ENCODE measurements around the gene TMEM37. TPM values are rescaled to one million over a fixed set of nuclear protein-coding genes. Genes with fewer than 3 reads are reported as not detected.

The TMEM37 gene
- total RNA-seq, 1 experiment from 2014 or later = 4.2 TPM

DNA sequence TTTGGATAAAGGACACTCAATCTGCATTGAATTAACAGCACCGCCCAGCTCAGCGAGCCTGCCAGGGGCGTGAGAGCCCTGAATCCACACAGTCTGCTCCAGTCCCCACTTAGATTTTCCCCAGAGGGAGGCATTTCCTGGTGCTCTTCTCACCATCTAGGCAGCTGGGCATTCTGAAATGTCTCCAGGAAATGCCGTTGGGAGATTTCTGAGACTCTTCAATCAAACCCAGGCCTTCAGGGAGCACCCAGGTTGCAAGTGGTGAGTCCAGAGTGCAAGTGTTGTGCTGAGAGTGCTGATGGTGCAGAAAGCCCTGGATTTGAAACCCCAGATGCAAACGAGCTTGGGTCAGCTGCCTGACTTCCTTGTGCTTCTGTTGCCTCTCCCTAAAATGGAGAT is 23.4 kb upstream of the TMEM37 start:
- no peak overlapping the region for H2AK5ac ChIP-seq (ENCODE audit: insufficient read length, low read length)
- H2BK20ac ChIP-seq (ENCODE audit: low read depth, low read length, poor library complexity, severe bottlenecking) = no peak overlapping the region
- no peaks in the 10 kb centered on the region; the same call in 1 of the 2 replicates for H3K4me1 ChIP-seq (ENCODE audit: insufficient read depth, low read length)
- no peak overlapping the region for H3K27ac ChIP-seq (ENCODE audit: insufficient read length, low read depth, low read length)
- H3K79me2 ChIP-seq (ENCODE audit: insufficient read depth, low read length) = no peaks in the 10 kb centered on the region
- no peak overlapping the region for H3K4me3 Mint-ChIP-seq
- H3K23ac ChIP-seq (ENCODE audit: insufficient read length, low read depth, low read length) = no peak overlapping the region
- peaks cover 2 to 7% of the 10 kb centered on the region in 2 experiments; a peak in 3 of 5 replicates for H3K9me3 Mint-ChIP-seq
- H3K4me1 Mint-ChIP-seq = peaks cover 5 to 6% of the 10 kb centered on the region in 2 experiments; a peak in 2 of 4 replicates
- no peaks in the 10 kb centered on the region for H3K79me1 ChIP-seq (ENCODE audit: insufficient read depth, low read depth, low read length, poor library complexity, severe bottlenecking)
- H4K91ac ChIP-seq (ENCODE audit: insufficient read length, low read depth, low read length) = no peak overlapping the region
- no peak overlapping the region for H2BK5ac ChIP-seq (ENCODE audit: insufficient read length, low read length)
- H3K14ac ChIP-seq (ENCODE audit: insufficient read depth, low read length) = no peak overlapping the region
- no peaks in the 10 kb centered on the region for H3K9me3 ChIP-seq (ENCODE audit: control insufficient read depth, low read depth, low read length)
- H3K18ac ChIP-seq (ENCODE audit: insufficient read length, low read depth, low read length) = no peak overlapping the region
- no peak overlapping the region for H3K4me2 ChIP-seq (ENCODE audit: insufficient read depth, insufficient read length, low read length)
- H2AFZ ChIP-seq (ENCODE audit: low read length) = no peak overlapping the region
- H4K20me1 ChIP-seq (ENCODE audit: control insufficient read depth, insufficient read depth, insufficient read length) = no peaks in the 10 kb centered on the region
- no peak overlapping the region for H3K27ac Mint-ChIP-seq
- H3K27me3 Mint-ChIP-seq (ENCODE audit: low read depth) = no peaks in the 10 kb centered on the region
- TF ChIP-seq, protein P1, sequence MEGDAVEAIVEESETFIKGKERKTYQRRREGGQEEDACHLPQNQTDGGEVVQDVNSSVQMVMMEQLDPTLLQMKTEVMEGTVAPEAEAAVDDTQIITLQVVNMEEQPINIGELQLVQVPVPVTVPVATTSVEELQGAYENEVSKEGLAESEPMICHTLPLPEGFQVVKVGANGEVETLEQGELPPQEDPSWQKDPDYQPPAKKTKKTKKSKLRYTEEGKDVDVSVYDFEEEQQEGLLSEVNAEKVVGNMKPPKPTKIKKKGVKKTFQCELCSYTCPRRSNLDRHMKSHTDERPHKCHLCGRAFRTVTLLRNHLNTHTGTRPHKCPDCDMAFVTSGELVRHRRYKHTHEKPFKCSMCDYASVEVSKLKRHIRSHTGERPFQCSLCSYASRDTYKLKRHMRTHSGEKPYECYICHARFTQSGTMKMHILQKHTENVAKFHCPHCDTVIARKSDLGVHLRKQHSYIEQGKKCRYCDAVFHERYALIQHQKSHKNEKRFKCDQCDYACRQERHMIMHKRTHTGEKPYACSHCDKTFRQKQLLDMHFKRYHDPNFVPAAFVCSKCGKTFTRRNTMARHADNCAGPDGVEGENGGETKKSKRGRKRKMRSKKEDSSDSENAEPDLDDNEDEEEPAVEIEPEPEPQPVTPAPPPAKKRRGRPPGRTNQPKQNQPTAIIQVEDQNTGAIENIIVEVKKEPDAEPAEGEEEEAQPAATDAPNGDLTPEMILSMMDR (conservative IDR thresholded peaks at IDR 0.05) = no peak
- no peak overlapping the region for H3K4ac ChIP-seq (ENCODE audit: low read depth, low read length)
- no peak overlapping the region for H4K8ac ChIP-seq (replicated peaks; ENCODE audit: insufficient read length, low read depth, low read length)
- no peak overlapping the region for H3K9ac ChIP-seq (ENCODE audit: extremely low read depth, insufficient read length, low read length)
- no peak overlapping the region for H2BK120ac ChIP-seq (ENCODE audit: low read depth, low read length, poor library complexity, severe bottlenecking)
- H4K5ac ChIP-seq (ENCODE audit: insufficient read length, low read depth, low read length) = no peak overlapping the region
- WGBS (ENCODE audit: extremely low coverage, insufficient read length, low lambda C conversion rate) = no CpG with 5 or more reads among the region's 5 CpGs
- no peaks in the 10 kb centered on the region for H3K27me3 ChIP-seq (ENCODE audit: insufficient read depth, low read length)
- no peaks in the 10 kb centered on the region for H3K23me2 ChIP-seq (ENCODE audit: insufficient read length, low read depth, low read length, poor library complexity, severe bottlenecking)
- no peak overlapping the region for H3K56ac ChIP-seq (ENCODE audit: insufficient read length, low read depth, low read length)
- DNase-seq = peak; percentile 43
- H3K36me3 Mint-ChIP-seq (ENCODE audit: insufficient read depth in 1 of 3, low read depth in 3 of 3) = peaks cover 0 to 4% (median 3%) of the 10 kb centered on the region in 3 experiments; a peak in 2 of 7 replicates
- no peak overlapping the region for H3T11ph ChIP-seq (ENCODE audit: low read length)
- H2BK12ac ChIP-seq (ENCODE audit: insufficient read length, low read depth, low read length) = no peak overlapping the region
- no peak overlapping the region for H2BK15ac ChIP-seq (ENCODE audit: low read depth, low read length)
